IMR-90 (cell line): ENCODE measurements around the gene GRM2. TPM values are rescaled to one million over a fixed set of nuclear protein-coding genes. Genes with fewer than 3 reads are reported as not detected.

Experiments used
- ATAC-seq: fragments of 200-7000 bp; cut with Tn5 transposase; 2 replicates; pipeline ENCODE4 v1.9.1; 2020; ENCODE audit warnings: low read depth, mild to moderate bottlenecking, moderate library complexity
- BruUV-seq: library from RNA; stranded (reverse); fragments of 400-500 nt; replicated peaks from 2 replicates; lab custom pipeline; 2021; lab: Mats Ljungman, UMichigan
- CTCF ChIA-PET: fragments of 300-600 bp; formaldehyde crosslinking; extraction: SDS; loops from one replicate; lab custom pipeline; 2021; ENCODE audit warnings: antibody characterized with exemption; lab: Yijun Ruan, JAX
- POLR2A ChIA-PET: fragments of 300-600 bp; sonication (Branson Sonifier 250); formaldehyde crosslinking; loops from one replicate; lab custom pipeline; 2022; ENCODE audit warnings: antibody characterized with exemption; ENCODE audit not compliant: unreplicated experiment; lab: Charles Lee
- DNase-seq: peaks from one replicate; pipeline ENCODE4 v3.0.0; 2013
- H2AFZ ChIP-seq: replicated peaks from 2 replicates; pipeline ENCODE3; 2013; ENCODE audit warnings: low read length, mild to moderate bottlenecking; ENCODE audit not compliant: poor library complexity
- H2AK5ac ChIP-seq: 2 replicates; pipeline ENCODE4 v1.6.1; 2013; ENCODE audit warnings: low read depth, low read length, inconsistent platforms
- H2AK9ac ChIP-seq: replicated peaks from 2 replicates; pipeline ENCODE3; 2013; ENCODE audit warnings: mild to moderate bottlenecking, low read depth, low read length, moderate library complexity; ENCODE audit not compliant: poor library complexity
- H2BK120ac ChIP-seq: 2 replicates; pipeline ENCODE4 v1.6.1; 2013; ENCODE audit warnings: low read depth, low read length, inconsistent platforms
- H2BK15ac ChIP-seq: 3 replicates; pipeline ENCODE4 v1.6.1; 2013; ENCODE audit warnings: low read depth, low read length, inconsistent platforms
- H2BK20ac ChIP-seq: 2 replicates; pipeline ENCODE4 v1.6.1; 2013; ENCODE audit warnings: low read depth, mild to moderate bottlenecking, inconsistent platforms, low read length, moderate library complexity
- H2BK5ac ChIP-seq: 2 replicates; pipeline ENCODE4 v1.6.1; 2013; ENCODE audit warnings: mild to moderate bottlenecking, low read depth, low read length, inconsistent platforms; ENCODE audit not compliant: poor library complexity, severe bottlenecking
- H3K14ac ChIP-seq: replicated peaks from 2 replicates; pipeline ENCODE4 v1.6.1; 2013; ENCODE audit warnings: low read depth, low read length, inconsistent platforms
- H3K18ac ChIP-seq: 2 replicates; pipeline ENCODE4 v1.6.1; 2013; ENCODE audit warnings: low read depth, low read length, control low read depth
- H3K23ac ChIP-seq: 2 replicates; pipeline ENCODE4 v1.6.1; 2013; ENCODE audit warnings: low read depth, low read length, inconsistent platforms
- H3K27ac ChIP-seq: 2 replicates; pipeline ENCODE4 v1.5.1; 2013; ENCODE audit warnings: mild to moderate bottlenecking, control low read depth, low read length; ENCODE audit not compliant: insufficient read depth
- H3K27me3 ChIP-seq: 2 replicates; pipeline ENCODE4 v1.6.1; 2013; ENCODE audit warnings: low read length; ENCODE audit not compliant: control insufficient read depth, insufficient read depth
- H3K36me3 ChIP-seq: 2 replicates; pipeline ENCODE4 v1.6.1; 2013; ENCODE audit warnings: low read length, mixed read lengths; ENCODE audit not compliant: control insufficient read depth, insufficient read depth
- H3K4ac ChIP-seq: 2 replicates; pipeline ENCODE4 v1.6.1; 2013; ENCODE audit warnings: low read depth, low read length, inconsistent platforms
- H3K4me1 ChIP-seq: 2 replicates; pipeline ENCODE4 v1.6.1; 2013; ENCODE audit warnings: low read length, mixed read lengths; ENCODE audit not compliant: control insufficient read depth, insufficient read depth
- H3K4me2 ChIP-seq: 2 replicates; pipeline ENCODE4 v1.6.1; 2013; ENCODE audit warnings: low read depth, mild to moderate bottlenecking, control low read depth, low read length, moderate library complexity
- H3K4me3 ChIP-seq: 2 replicates; pipeline ENCODE4 v1.5.1; 2013; ENCODE audit warnings: low read depth, mild to moderate bottlenecking, control low read depth, low read length, moderate library complexity; ENCODE audit not compliant: insufficient read depth
- H3K56ac ChIP-seq: 2 replicates; pipeline ENCODE4 v1.6.1; 2013; ENCODE audit warnings: low read length, inconsistent platforms; ENCODE audit not compliant: insufficient read depth; ENCODE audit errors: extremely low read depth
- H3K79me1 ChIP-seq, 2 experiments: 2 replicates each; pipeline ENCODE4 v1.6.1; 2013; ENCODE audit warnings: low read length in 2 of 2, inconsistent platforms in 1 of 2, low read depth in 1 of 2
- H3K9ac ChIP-seq: 2 replicates; pipeline ENCODE4 v1.6.1; 2013; ENCODE audit warnings: low read depth, low read length, control low read depth
- H3K9me1 ChIP-seq: 2 replicates; pipeline ENCODE4 v1.6.1; 2013; ENCODE audit warnings: low read length, inconsistent platforms; ENCODE audit not compliant: insufficient read depth
- H3K9me3 ChIP-seq: 2 replicates; pipeline ENCODE4 v1.6.1; 2013; ENCODE audit warnings: low read length; ENCODE audit not compliant: control insufficient read depth, insufficient read depth
- H4K20me1 ChIP-seq: 2 replicates; pipeline ENCODE4 v1.6.1; 2013; ENCODE audit warnings: low read length, inconsistent platforms; ENCODE audit not compliant: insufficient read depth
- H4K5ac ChIP-seq: 2 replicates; pipeline ENCODE4 v1.6.1; 2013; ENCODE audit warnings: mild to moderate bottlenecking, low read depth, low read length, control low read depth
- H4K8ac ChIP-seq, 2 experiments: 2 replicates each; pipeline ENCODE4 v1.6.1; 2013; ENCODE audit warnings: low read depth in 2 of 2, low read length in 2 of 2, control low read depth in 1 of 2, inconsistent platforms in 1 of 2
- H4K91ac ChIP-seq: 2 replicates; pipeline ENCODE4 v1.6.1; 2013; ENCODE audit warnings: low read depth, low read length, inconsistent platforms; ENCODE audit not compliant: insufficient read depth
- BHLHE40 ChIP-seq: fragments of 150-350 bp; IDR thresholded peaks from 2 replicates; pipeline ENCODE4 v1.6.1; 2016; ENCODE audit warnings: mild to moderate bottlenecking, low read depth, low read length
- CEBPB ChIP-seq: IDR thresholded peaks from 2 replicates; pipeline ENCODE4 v1.6.1; 2012; ENCODE audit warnings: low read depth, low read length, improper control_type of control experiment
- CHD1 ChIP-seq: IDR thresholded peaks from 2 replicates; pipeline ENCODE4 v1.6.1; 2012; ENCODE audit warnings: low read depth, low read length, improper control_type of control experiment
- CTCF ChIP-seq: conservative IDR thresholded peaks from 2 replicates; pipeline ENCODE4 v1.5.1; 2012; ENCODE audit warnings: mild to moderate bottlenecking, low read depth, low read length, improper control_type of control experiment
- FOS ChIP-seq: fragments of 150-350 bp; IDR thresholded peaks from 2 replicates; pipeline ENCODE4 v1.6.1; 2016; ENCODE audit warnings: low read depth, low read length
- MAFK ChIP-seq: IDR thresholded peaks from 2 replicates; pipeline ENCODE4 v1.6.1; 2012; ENCODE audit warnings: low read depth, low read length, improper control_type of control experiment
- MAZ ChIP-seq: IDR thresholded peaks from 2 replicates; pipeline ENCODE4 v1.6.1; 2012; ENCODE audit warnings: low read depth, mild to moderate bottlenecking, low read length, improper control_type of control experiment, moderate library complexity, borderline replicate concordance
- MXI1 ChIP-seq: IDR thresholded peaks from 2 replicates; pipeline ENCODE4 v1.6.1; 2012; ENCODE audit warnings: low read depth, mild to moderate bottlenecking, low read length, moderate library complexity, borderline replicate concordance
- NFE2L2 ChIP-seq: fragments of 150-350 bp; IDR thresholded peaks from 2 replicates; pipeline ENCODE4 v1.6.1; 2016; ENCODE audit warnings: low read depth, mild to moderate bottlenecking, low read length
- POLR2A ChIP-seq: IDR thresholded peaks from 2 replicates; pipeline ENCODE4 v1.6.1; 2012; ENCODE audit warnings: mild to moderate bottlenecking, low read depth, low read length
- RAD21 ChIP-seq: IDR thresholded peaks from 2 replicates; pipeline ENCODE4 v1.6.1; 2012; ENCODE audit warnings: low read length, improper control_type of control experiment
- RCOR1 ChIP-seq: IDR thresholded peaks from 2 replicates; pipeline ENCODE4 v1.6.1; 2012; ENCODE audit warnings: mild to moderate bottlenecking, low read length, improper control_type of control experiment; ENCODE audit not compliant: insufficient replicate concordance
- RFX5 ChIP-seq: IDR thresholded peaks from 2 replicates; pipeline ENCODE4 v1.8.0; 2012; ENCODE audit warnings: low read depth, mild to moderate bottlenecking, low read length, moderate library complexity
- SMC3 ChIP-seq: fragments of 150-350 bp; IDR thresholded peaks from 2 replicates; pipeline ENCODE4 v1.6.1; 2016; ENCODE audit warnings: low read depth, mild to moderate bottlenecking, antibody characterized with exemption, low read length, moderate library complexity
- USF2 ChIP-seq: fragments of 150-350 bp; IDR thresholded peaks from 2 replicates; pipeline ENCODE4 v1.6.1; 2017; ENCODE audit warnings: mild to moderate bottlenecking, antibody characterized with exemption, low read length, low read depth
- WGBS, 2 experiments: methylation state at CpG; one replicate each; pipeline versions ENCODE4 v1.1.5 to v1.1.7; 2013; ENCODE audit warnings: missing lambda C conversion rate in 2 of 2; ENCODE audit not compliant: insufficient read length in 1 of 2; ENCODE audit errors: extremely low coverage in 2 of 2; 5-methylcytosine and 5-hydroxymethylcytosine counted together
- dilution Hi-C: fragments of 300-500 bp; cut with HindIII; formaldehyde crosslinking; loops from one replicate; pipeline ENCODE4 v1.14.3; 2018; ENCODE audit warnings: low sequenced_read_pairs; ENCODE audit not compliant: unreplicated experiment
- in situ Hi-C: fragments of 300-500 bp; cut with MboI; formaldehyde crosslinking; loops from 3 replicates; pipeline ENCODE4 v1.14.3; 2019; ENCODE audit warnings: low sequenced_read_pairs, inconsistent platforms, mixed read lengths
- intact Hi-C: fragments of 100-400 bp; cut with micrococcal nuclease; formaldehyde crosslinking; loops from 2 replicates; pipeline ENCODE4 v1.10.0; 2022
- polyA plus RNA-seq, 3 experiments: library from polyadenylated mRNA; depleted of rRNA; stranded (reverse); fragments of >200 nt; gene quantifications; 2 replicates each; pipeline ENCODE4 v1.2.3, GENCODE V29; 2012; ENCODE audit warnings: low replicate concordance in 1 of 3
- total RNA-seq: library from RNA; depleted of rRNA; stranded (reverse); fragments of >200 nt; gene quantifications from 2 replicates; pipeline ENCODE4 v1.2.3, GENCODE V29; 2012
- TF ChIP-seq, protein P1 (sequence below): fragments of 150-350 bp; IDR thresholded peaks from 2 replicates; pipeline ENCODE4 v1.6.1; 2016; ENCODE audit warnings: low read depth, mild to moderate bottlenecking, low read length, moderate library complexity, borderline replicate concordance

Gene GRM2
- total and polyA plus RNA-seq, 2 of the 4 experiments (the other 2 are of a cell fraction), result under 0.01 to 0.14 TPM

GRCh38 chr3:51748327-51748726 lies 41.5 kb downstream of the GRM2 start:
- no peaks in the 10 kb centered on the region for H3K27me3 ChIP-seq
- no peak overlapping the region for H3K27ac ChIP-seq
- no peak overlapping the region for H2AK9ac ChIP-seq
- no peak for TF ChIP-seq SMC3
- no peak for TF ChIP-seq CHD1
- no peak for TF ChIP-seq MXI1
- TF ChIP-seq RCOR1, result no peak
- no peak for TF ChIP-seq CEBPB
- no peak for TF ChIP-seq FOS
- TF ChIP-seq NFE2L2, result no peak
- no peak for TF ChIP-seq CTCF
- TF ChIP-seq RFX5, result no peak
- TF ChIP-seq, protein P1, sequence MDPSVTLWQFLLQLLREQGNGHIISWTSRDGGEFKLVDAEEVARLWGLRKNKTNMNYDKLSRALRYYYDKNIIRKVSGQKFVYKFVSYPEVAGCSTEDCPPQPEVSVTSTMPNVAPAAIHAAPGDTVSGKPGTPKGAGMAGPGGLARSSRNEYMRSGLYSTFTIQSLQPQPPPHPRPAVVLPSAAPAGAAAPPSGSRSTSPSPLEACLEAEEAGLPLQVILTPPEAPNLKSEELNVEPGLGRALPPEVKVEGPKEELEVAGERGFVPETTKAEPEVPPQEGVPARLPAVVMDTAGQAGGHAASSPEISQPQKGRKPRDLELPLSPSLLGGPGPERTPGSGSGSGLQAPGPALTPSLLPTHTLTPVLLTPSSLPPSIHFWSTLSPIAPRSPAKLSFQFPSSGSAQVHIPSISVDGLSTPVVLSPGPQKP, result no peak
- TF ChIP-seq BHLHE40, result no peak
- TF ChIP-seq POLR2A, result no peak
- no peak for TF ChIP-seq USF2
- TF ChIP-seq MAZ, result no peak
- TF ChIP-seq RAD21, result no peak
- TF ChIP-seq MAFK, result no peak
- H4K8ac ChIP-seq, result no peak overlapping the region
- intact Hi-C loops, result no loop called here
- no peak overlapping the region for H2AFZ ChIP-seq
- in situ Hi-C loops, result no loop called here
- no peak overlapping the region for H4K91ac ChIP-seq
- no peak overlapping the region for H3K56ac ChIP-seq
- H3K9me1 ChIP-seq, result no peaks in the 10 kb centered on the region
- no peak for ATAC-seq
- no peak overlapping the region for H3K4ac ChIP-seq
- H3K79me1 ChIP-seq, result no peaks in the 10 kb centered on the region
- H3K4me2 ChIP-seq, result no peak overlapping the region
- no peak overlapping the region for H2BK20ac ChIP-seq
- H3K9ac ChIP-seq, result no peak overlapping the region
- ChIA-PET CTCF (interaction anchor here (0.6 kb wide), 1 partner anchor 10 kb away, joined by 4 read pairs; no protein-coding TSS in a partner anchor), POLR2A (no interaction called here)
- no peak overlapping the region for H3K4me3 ChIP-seq
- no CpG with 5 or more reads among the region's 1 CpG for WGBS, 2 experiments
- dilution Hi-C loops, result no loop called here
- H2BK5ac ChIP-seq, result no peak overlapping the region
- no peak overlapping the region for H2AK5ac ChIP-seq
- no peaks in the 10 kb centered on the region for H3K4me1 ChIP-seq
- no peak overlapping the region for H2BK120ac ChIP-seq
- no TSS peak for BruUV-seq
- H3K9me3 ChIP-seq, result no peaks in the 10 kb centered on the region
- DNase-seq, result no peak
- no peak overlapping the region for H3K18ac ChIP-seq
- H3K36me3 ChIP-seq, result no peaks in the 10 kb centered on the region
- no peak overlapping the region for H4K5ac ChIP-seq
- no peak overlapping the region for H3K23ac ChIP-seq
- H3K14ac ChIP-seq, result no peak overlapping the region
- H2BK15ac ChIP-seq, result no peak overlapping the region
- H4K20me1 ChIP-seq, result no peaks in the 10 kb centered on the region
